HG03025 (cell line): ENCODE measurements around the gene CD8A.

Experiments
- ATAC-seq: cut with Tn5 transposase; IDR thresholded peaks from one replicate; pipeline ENCODE4 v1.9.1; 2021; ENCODE audit warnings: mild to moderate bottlenecking, moderate library complexity; ENCODE audit not compliant: unreplicated experiment, low FRiP score

CD8A gene

DNA sequence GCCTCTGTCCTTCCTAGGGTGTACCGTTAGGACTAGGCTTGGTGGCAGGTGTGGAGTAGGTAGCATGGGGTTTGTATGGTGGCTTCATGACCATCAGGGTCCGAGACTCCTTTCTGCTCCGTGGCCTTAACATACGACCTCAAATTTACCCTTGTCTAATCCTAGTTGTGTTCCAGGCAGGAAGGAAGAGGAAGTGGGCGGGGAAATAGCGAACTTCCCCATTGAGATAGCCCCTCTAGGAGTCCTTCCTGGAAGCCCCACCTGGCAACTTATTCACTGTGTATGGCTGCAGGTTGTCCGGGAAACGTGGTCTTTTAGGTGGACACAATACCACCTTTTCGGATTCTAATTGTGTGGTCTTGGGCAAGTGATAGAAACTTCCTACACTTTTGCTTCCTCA, 9.3 kb downstream of the CD8A start:
- no peak for ATAC-seq

- no peak for ATAC-seq
These were observed 10.7 kb downstream of the CD8A start for GRCh38 chr2:86779971-86780370.

- no peak for ATAC-seq
These were observed 11.8 kb downstream of the CD8A start for GRCh38 chr2:86778957-86779356.

DNA sequence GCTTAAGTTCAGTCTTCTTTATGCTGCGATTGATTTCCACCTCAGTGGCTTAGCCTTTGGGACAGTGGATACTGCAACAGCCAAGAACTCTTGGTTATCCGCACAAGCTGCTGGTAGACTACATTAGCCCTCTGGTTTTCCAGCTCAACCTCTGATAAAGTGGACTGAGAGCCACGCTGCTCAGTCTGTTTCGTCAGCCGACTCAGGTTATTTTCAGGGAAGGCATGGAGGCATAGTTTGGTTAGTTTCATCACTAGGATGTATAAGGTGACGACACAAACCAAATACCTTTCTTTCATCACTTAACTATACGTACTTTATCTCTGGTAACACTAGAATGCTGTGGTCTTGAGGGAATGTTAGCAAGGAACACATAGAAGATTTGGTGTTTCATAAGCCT, 14.2 kb downstream of the CD8A start:
- no peak for ATAC-seq

- ATAC-seq, result no peak
These were observed 15.4 kb downstream of the CD8A start for GRCh38 chr2:86775338-86775737.

- no peak for ATAC-seq
These were observed 15.9 kb downstream of the CD8A start for GRCh38 chr2:86774862-86775261.

DNA sequence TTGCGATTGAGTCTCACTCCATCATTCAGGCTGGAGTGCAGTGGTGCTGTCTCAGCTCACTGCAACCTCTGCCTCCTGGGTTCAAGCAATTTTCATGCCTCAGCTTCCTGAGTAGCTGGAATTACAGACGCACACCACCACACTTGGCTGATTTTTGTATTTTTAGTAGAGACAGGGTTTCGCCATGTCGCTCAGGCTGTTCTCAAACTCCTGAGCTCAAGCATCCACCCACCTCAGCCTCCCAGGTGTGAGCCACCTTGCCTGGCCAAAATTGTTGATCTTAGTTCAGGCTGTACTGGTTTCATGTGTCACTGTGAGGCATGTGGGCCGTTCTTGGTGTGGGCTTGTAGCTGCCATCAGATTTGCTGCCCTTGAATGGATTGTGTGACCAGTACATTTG, 18.1 kb downstream of the CD8A start:
- ATAC-seq, result no peak

- no peak for ATAC-seq
These were observed 19.9 kb downstream of the CD8A start for GRCh38 chr2:86770816-86771301.

DNA sequence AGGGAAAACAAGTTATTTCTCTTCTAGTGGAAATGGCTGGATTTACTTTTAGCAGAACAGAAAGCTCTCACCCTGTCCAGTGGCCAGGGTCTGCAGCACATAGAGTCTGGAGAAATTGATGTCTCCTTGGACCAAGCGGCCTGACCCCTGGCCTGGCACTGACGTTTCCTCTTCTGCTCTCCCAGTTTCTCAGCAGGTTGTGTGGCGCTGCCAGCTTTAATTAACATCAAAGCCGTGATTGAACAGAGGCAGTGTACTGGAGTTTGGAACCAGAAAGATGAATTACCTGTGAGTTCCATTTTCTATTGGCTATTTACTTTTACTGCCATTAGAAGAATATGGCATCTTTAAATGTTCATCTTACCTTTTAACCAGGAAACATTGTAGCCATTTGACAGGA, 20.9 kb downstream of the CD8A start:
- ATAC-seq, result no peak

GRCh38 chr2:86768189-86768949, 22.3 kb downstream of the CD8A start:
- no peak for ATAC-seq

GRCh38 chr2:86765310-86765695, 25.4 kb downstream of the CD8A start:
- no peak for ATAC-seq

GRCh38 chr2:86764661-86765309, 25.9 kb downstream of the CD8A start:
- ATAC-seq, result no peak

- no peak for ATAC-seq
These were observed 30.3 kb downstream of the CD8A start for GRCh38 chr2:86760371-86760770.

- ATAC-seq, result no peak
These were observed 32.3 kb downstream of the CD8A start for GRCh38 chr2:86758405-86758804.

- ATAC-seq, result no peak
These were observed 37.1 kb downstream of the CD8A start for GRCh38 chr2:86753606-86754005.

- no peak for ATAC-seq
These were observed 37.8 kb downstream of the CD8A start for GRCh38 chr2:86752934-86753333.

- no peak for ATAC-seq
These were observed 38.9 kb downstream of the CD8A start for GRCh38 chr2:86751778-86752177.

- ATAC-seq, result no peak
These were observed 40.4 kb downstream of the CD8A start for GRCh38 chr2:86750240-86750839.

GRCh38 chr2:86747711-86748639, 42.7 kb downstream of the CD8A start:
- no peak for ATAC-seq

DNA sequence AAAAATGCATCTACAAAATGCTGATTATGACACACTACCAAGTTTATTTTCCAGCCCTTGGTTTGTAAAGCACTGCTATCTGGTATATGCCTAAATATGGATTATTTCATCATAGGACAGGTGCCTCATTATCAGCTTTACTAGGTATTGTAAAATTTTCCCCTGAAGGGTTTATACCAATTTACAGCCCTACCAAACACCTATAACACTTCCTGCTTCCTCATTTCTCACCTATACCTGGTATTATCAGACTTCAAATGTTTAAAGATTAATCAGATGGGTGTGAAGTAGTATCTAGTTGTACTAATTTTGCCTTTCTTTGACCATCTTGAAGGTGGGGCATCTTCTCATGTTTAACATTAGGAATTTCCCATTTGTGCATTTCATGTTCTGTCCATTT, 43.8 kb downstream of the CD8A start:
- no peak for ATAC-seq

DNA sequence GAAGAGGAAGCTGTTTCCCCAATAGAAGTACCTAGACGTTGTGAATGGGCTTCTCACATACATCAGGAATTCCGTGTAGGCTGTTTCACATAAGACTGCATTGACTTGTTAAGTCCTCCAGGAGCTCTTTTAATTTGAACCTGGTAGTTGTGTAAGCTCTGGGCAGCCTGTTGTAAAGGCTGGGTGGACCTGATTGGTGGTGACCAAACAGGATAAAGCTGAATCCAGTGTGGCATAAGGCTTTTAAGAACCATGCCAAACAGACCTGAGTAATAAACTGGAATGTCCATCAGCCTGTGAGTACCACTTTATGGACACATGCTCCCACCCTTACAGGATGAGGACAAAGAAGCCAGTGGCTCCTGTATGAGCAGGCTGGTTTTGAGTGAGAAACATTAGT, 46.6 kb downstream of the CD8A start:
- ATAC-seq, result no peak
